ENCODE data around the gene PPP6R3. TPM values are rescaled to one million over a fixed set of nuclear protein-coding genes. Genes with fewer than 3 reads are reported as not detected.

PPP6R3 gene
- total RNA-seq, 1 experiment from 2014 or later, result 138 TPM

DNA sequence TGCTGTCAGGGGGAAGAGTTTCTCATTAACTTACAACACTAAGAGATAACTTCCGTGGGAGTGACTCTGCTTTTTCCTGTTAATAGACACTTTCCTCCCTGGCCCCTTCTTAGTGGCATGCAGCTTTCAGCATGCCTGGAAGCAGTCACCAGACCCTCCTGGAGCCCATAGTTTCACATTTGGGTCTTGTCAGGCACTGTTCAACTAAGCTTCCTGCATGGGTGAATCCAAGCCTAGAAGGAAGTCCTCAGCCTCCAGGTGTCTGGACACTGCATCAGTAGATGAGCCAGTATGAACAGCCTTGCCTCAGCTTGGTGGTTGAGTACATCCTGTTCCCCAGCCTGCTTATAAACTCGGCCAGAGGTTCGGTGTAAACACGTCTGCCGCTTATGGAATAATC is 68.1 kb downstream of the PPP6R3 start:
- no peaks in the 10 kb centered on the region for H4K20me1 ChIP-seq (ENCODE audit: control insufficient read depth, insufficient read depth, insufficient read length)
- no peak overlapping the region for H3K27ac ChIP-seq (ENCODE audit: insufficient read length, low read depth, low read length)
- H4K8ac ChIP-seq (replicated peaks; ENCODE audit: insufficient read length, low read depth, low read length), result no peak overlapping the region
- H2BK15ac ChIP-seq (ENCODE audit: low read depth, low read length), result no peak overlapping the region
- H2AK5ac ChIP-seq (ENCODE audit: insufficient read length, low read length), result no peak overlapping the region
- no peaks in the 10 kb centered on the region for H3K9me3 Mint-ChIP-seq
- TF ChIP-seq, protein P1, sequence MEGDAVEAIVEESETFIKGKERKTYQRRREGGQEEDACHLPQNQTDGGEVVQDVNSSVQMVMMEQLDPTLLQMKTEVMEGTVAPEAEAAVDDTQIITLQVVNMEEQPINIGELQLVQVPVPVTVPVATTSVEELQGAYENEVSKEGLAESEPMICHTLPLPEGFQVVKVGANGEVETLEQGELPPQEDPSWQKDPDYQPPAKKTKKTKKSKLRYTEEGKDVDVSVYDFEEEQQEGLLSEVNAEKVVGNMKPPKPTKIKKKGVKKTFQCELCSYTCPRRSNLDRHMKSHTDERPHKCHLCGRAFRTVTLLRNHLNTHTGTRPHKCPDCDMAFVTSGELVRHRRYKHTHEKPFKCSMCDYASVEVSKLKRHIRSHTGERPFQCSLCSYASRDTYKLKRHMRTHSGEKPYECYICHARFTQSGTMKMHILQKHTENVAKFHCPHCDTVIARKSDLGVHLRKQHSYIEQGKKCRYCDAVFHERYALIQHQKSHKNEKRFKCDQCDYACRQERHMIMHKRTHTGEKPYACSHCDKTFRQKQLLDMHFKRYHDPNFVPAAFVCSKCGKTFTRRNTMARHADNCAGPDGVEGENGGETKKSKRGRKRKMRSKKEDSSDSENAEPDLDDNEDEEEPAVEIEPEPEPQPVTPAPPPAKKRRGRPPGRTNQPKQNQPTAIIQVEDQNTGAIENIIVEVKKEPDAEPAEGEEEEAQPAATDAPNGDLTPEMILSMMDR (conservative IDR thresholded peaks at IDR 0.05), result no peak
- no peak overlapping the region for H2BK12ac ChIP-seq (ENCODE audit: insufficient read length, low read depth, low read length)
- DNase-seq, result no peak
- H3K79me2 ChIP-seq (ENCODE audit: insufficient read depth, low read length), result peaks cover 12% of the 10 kb centered on the region; the same call in 1 of the 2 replicates
- no peak overlapping the region for H3K9ac ChIP-seq (ENCODE audit: extremely low read depth, insufficient read length, low read length)
- H3K79me1 ChIP-seq (ENCODE audit: insufficient read depth, low read depth, low read length, poor library complexity, severe bottlenecking), result no peaks in the 10 kb centered on the region
- no peak overlapping the region for H2AFZ ChIP-seq (ENCODE audit: low read length)
- no peak overlapping the region for H3K4ac ChIP-seq (ENCODE audit: low read depth, low read length)
- no peak overlapping the region for H2BK5ac ChIP-seq (ENCODE audit: insufficient read length, low read length)
- no peak overlapping the region for H4K91ac ChIP-seq (ENCODE audit: insufficient read length, low read depth, low read length)
- H3K4me1 ChIP-seq (ENCODE audit: insufficient read depth, low read length), result peaks cover 7% of the 10 kb centered on the region; the same call in 1 of the 2 replicates
- H3K4me2 ChIP-seq (ENCODE audit: insufficient read depth, insufficient read length, low read length), result no peak overlapping the region
- no peaks in the 10 kb centered on the region for H3K27me3 Mint-ChIP-seq (ENCODE audit: low read depth)
- H3K18ac ChIP-seq (ENCODE audit: insufficient read length, low read depth, low read length), result no peak overlapping the region
- no peak overlapping the region for H3K4me3 Mint-ChIP-seq
- H3K36me3 Mint-ChIP-seq (ENCODE audit: insufficient read depth in 1 of 3, low read depth in 3 of 3), result peaks cover 13 to 56% (median 41%) of the 10 kb centered on the region in 3 experiments; a peak in 6 of 7 replicates
- H3K27ac Mint-ChIP-seq, result no peak overlapping the region
- no peak overlapping the region for H3K23ac ChIP-seq (ENCODE audit: insufficient read length, low read depth, low read length)
- no peak overlapping the region for H4K5ac ChIP-seq (ENCODE audit: insufficient read length, low read depth, low read length)
- no peak overlapping the region for H3K56ac ChIP-seq (ENCODE audit: insufficient read length, low read depth, low read length)
- no peak overlapping the region for H3T11ph ChIP-seq (ENCODE audit: low read length)
- no peaks in the 10 kb centered on the region for H3K27me3 ChIP-seq (ENCODE audit: insufficient read depth, low read length)
- H3K23me2 ChIP-seq (ENCODE audit: insufficient read length, low read depth, low read length, poor library complexity, severe bottlenecking), result no peaks in the 10 kb centered on the region
- H2BK20ac ChIP-seq (ENCODE audit: low read depth, low read length, poor library complexity, severe bottlenecking), result no peak overlapping the region
- no peak overlapping the region for H2BK120ac ChIP-seq (ENCODE audit: low read depth, low read length, poor library complexity, severe bottlenecking)
- H3K9me3 ChIP-seq (ENCODE audit: control insufficient read depth, low read depth, low read length), result no peaks in the 10 kb centered on the region
- H3K4me1 Mint-ChIP-seq, result peaks cover 4 to 9% of the 10 kb centered on the region in 2 experiments; a peak in 3 of 4 replicates
- H3K14ac ChIP-seq (ENCODE audit: insufficient read depth, low read length), result no peak overlapping the region
- WGBS (ENCODE audit: extremely low coverage, insufficient read length, low lambda C conversion rate), result no CpG with 5 or more reads among the region's 5 CpGs

Measured in H9 (cell line).